Measurements from ENCODE around the gene SLC25A38.

Gene SLC25A38

DNA sequence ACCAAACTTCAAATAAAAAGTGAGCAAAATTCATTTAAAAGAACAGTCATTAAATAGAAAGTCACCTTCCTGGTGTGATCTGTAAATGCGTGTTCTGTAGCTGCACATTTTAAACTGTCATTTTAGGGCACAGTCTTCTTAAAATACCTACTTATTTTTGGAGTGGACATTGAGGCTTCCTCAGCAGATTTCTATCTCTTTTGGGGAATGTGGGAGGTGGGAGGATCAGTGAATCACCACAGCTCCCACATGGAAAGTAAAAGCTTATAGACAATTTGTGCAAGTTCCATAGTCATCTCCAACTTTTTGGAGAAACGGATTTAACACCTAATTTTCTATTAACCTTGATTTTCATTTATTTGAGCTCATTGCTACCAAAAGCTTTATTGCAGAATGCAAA, 63.3 kb downstream of the SLC25A38 start:
- no peak overlapping the region for H3K4me3 ChIP-seq (ENCODE audit: control insufficient read depth, low read depth, low read length)
- DNase-seq (ENCODE audit: low read depth) = no peak
- TF ChIP-seq, protein P1, sequence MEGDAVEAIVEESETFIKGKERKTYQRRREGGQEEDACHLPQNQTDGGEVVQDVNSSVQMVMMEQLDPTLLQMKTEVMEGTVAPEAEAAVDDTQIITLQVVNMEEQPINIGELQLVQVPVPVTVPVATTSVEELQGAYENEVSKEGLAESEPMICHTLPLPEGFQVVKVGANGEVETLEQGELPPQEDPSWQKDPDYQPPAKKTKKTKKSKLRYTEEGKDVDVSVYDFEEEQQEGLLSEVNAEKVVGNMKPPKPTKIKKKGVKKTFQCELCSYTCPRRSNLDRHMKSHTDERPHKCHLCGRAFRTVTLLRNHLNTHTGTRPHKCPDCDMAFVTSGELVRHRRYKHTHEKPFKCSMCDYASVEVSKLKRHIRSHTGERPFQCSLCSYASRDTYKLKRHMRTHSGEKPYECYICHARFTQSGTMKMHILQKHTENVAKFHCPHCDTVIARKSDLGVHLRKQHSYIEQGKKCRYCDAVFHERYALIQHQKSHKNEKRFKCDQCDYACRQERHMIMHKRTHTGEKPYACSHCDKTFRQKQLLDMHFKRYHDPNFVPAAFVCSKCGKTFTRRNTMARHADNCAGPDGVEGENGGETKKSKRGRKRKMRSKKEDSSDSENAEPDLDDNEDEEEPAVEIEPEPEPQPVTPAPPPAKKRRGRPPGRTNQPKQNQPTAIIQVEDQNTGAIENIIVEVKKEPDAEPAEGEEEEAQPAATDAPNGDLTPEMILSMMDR (conservative IDR thresholded peaks at IDR 0.05; ENCODE audit: control insufficient read depth, insufficient read depth, low read depth, low read length) = no peak
